Limb (tissue), 2 donors: ENCODE results near the gene MNAT1.
A peak's percentile ranks its signal among the peaks of the same experiment; 100 is the strongest.
"Not testable (repeated sequence)": the region's sequence is repeated elsewhere in the genome, so short reads cannot be mapped to it uniquely, and the experiment has no call there.

ENCODE experiments used
- DNase-seq, 2 donors: peaks; one replicate each; pipeline ENCODE4 v3.0.0-alpha.2; 2016; ENCODE audit errors: extremely low spot score in 2 of 2

MNAT1 gene

GRCh38 chr14:60738843-60739508, 4.4 kb downstream of the MNAT1 start:
- no peak for DNase-seq

DNA sequence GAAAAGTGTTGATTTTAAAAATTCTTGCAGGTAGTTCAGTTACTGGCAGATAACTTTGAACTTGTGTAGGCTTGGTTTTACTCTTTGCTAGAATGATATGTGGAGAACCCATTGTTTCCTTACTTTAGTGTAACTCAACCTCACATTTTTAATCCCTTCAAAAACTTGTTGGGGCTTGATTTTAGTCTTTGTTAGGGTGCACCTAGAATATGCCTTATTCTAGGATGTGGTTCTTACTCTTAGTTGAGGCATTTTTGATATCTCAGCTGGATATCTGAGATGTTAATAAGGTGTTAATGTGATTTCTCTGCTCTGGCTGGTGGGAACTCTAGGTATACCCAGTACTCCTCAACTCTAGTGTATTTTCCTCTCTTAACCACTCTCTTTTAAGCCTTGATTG, 10.0 kb downstream of the MNAT1 start:
- no peak for DNase-seq

DNA sequence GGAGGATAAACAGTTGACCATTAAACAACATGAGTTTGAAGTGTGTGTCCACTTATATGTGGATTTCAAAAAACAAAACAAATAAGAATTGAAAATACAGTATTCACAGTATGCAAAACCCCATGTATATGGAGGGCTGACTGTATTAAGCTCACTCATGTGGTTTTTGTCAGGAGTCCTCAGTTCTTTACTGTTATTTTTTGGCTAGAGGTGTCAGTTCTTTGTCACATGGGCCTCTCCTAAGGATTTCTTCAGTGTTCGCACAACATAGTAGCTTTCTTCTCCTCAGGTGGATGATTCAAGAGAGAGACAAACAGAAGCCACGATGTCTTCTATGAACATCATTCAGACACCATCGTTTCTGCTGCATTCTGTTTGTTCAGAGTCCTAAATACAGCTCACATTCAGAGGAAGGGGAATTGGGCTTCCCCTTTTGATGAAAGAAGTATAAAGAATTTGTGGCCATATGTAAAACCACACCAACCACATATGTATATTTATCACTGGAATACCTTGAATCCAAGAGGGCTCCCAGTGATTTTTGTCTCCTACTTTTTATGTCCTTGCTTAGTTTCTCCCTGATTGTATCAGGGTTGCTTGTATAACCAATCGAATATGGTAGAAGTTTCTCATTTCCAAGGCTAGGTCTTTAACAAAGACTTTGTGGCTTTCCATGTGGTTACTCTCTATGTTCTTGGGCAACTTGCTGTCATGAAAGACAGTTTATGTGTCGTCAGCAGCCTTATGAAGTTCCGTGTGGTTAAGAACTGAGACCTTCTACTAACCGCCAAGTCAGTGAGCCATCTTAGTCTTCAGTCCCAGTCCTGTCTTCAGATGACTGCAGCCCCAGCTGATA, 18.9 kb downstream of the MNAT1 start:
- DNase-seq, result no peak

DNA sequence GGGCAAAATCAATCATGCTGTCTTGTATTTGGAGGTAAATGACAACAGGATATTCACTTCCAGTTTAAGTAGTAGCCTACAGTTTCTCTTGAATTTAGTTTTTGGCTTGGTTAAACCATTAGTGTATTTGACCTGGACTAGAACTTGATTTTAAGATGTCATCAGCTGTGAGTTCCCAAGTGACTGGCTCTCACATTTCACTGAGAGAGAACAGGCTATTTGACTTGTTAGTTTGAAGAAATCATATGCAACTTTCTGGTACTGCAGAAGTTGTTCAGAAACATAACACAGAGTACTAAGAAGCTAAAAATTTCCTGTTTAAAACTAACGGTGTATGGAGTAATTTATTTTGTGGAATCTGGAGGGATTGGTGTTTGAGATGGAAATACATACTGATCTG, 22.3 kb downstream of the MNAT1 start:
- no peak for DNase-seq

GRCh38 chr14:60757567-60758002, 23.0 kb downstream of the MNAT1 start:
- peak in 1 of 2 donors; percentile 26 for DNase-seq

DNA sequence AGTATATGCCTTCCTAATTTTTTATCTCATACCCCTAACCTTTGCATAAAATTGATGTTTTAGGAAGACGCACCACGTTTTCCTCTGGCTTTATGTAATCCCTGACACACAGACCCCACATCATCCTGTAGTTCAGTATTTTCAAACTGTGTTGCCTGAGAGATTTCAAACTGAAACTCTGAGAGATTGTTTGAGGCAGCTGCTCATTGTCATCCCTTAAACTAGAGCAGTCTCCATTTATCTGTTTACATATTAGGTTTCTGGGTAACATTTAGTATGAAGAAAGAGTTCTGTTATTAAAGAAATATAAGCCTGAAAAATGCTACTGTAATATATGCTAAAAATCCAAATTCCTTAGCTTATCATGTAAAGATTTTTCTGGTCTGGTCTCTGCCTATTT, 24.3 kb downstream of the MNAT1 start:
- DNase-seq, result peak in 1 of 2 donors; percentile 51

DNA sequence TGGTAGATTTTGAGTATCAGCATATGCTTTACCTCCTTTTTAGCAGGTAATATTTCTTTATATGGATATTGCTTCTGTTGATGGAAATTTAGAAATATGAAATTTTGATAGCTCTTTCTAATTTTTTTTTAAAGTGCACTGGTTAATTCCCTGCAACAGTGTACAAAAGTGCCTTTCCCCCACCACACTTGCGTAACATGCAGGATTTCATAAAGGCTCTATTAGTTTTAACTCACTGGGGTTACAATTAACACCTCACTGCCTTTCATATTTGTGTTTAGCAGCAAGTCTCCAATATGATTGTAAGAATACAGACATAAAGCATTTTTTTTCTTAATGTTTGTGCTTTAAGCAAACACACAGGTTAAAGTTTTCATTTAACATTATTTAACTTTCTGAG, 25.6 kb downstream of the MNAT1 start:
- DNase-seq, result no peak

DNA sequence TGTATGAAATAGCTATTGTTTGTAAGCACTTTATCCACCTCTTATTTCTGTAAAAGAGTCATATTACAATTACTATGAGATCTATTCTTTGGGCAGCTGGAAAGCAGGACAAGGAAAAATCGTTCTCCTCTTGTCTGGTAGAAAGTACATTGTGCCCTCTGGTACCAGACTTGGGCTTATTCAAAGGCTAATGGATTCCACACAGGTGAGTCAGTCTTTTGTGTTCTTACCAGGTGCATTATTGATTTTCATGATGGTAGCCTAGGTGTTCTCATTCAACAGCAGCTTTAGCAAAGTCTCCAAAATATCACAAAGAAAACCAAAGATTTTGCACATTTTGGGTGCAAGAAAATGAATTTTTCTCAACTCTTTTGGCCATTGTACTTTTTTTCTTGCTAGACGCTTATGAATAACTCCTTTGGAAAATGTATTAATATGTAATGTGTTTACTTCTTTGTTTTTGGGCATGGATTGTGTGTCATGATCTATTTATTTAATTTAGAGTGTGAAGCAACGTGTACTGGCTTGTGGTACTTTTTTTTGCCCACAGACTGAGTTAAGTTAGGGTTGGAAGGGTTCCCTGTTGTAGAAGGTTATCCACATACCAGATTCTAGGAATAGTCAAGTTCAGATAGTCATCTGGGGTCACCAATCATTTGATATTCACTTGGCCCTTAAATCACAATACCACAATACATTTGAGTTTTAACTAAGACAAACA, 26.2 kb downstream of the MNAT1 start:
- DNase-seq, result no peak

DNA sequence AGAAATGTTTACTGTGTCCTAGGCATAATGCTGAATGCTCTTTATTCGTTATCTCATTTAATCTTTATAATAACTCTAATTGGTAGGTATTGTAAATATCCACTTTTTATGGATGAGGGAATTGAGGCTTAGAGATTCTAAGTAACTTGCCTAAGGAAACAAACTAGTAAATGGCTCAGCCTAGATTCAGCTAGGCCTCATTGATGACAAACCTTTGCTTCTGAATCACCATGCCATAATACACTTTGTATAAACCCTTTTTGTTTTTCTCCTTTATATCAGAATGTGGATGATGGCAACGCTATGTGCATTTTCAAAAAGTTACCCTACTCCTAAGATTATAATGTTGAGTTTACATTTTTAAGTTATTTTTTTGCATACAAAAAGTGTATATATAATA, 34.0 kb downstream of the MNAT1 start:
- DNase-seq, result no peak

DNA sequence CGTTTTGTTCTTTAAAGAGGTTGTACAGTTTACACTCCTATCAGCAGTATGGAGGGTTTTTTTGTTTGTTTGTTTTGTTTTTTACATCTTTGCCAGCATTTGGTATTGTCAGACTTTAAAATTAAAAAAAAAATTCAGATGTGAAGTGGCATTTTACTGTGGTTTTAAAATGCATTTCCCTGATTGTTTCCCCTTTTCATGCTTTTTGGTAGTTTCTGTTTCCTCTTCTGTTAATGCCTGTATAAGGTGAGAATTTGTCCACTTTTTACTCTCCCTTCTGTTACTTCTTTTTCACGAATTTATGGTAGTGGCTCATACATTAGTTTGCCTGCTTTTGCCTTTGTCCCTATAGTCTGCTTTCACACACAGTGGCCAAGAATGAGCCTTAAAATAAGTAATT, 36.6 kb downstream of the MNAT1 start:
- DNase-seq, result no peak

DNA sequence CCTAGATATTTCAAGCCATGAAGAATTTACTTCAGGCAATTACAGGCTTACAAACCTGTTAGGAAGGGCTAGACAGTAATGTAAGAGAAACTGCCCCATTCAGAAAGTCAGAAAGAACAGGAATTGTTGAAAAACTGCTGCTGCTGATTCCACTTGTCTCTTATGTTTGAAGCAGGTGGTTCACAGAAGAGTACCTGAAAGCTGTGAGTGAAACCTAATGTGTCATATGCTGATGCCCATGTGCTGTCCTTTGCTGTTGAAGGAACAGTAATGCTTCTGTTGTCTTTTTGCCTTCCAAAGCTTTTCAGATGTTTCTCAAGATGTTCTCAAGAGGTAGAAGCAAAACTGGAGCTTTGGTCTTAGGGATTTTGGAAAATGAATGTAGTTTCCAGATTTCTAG, 39.0 kb downstream of the MNAT1 start:
- DNase-seq, result no peak

GRCh38 chr14:60775296-60775695, 40.7 kb downstream of the MNAT1 start:
- DNase-seq, result no peak

DNA sequence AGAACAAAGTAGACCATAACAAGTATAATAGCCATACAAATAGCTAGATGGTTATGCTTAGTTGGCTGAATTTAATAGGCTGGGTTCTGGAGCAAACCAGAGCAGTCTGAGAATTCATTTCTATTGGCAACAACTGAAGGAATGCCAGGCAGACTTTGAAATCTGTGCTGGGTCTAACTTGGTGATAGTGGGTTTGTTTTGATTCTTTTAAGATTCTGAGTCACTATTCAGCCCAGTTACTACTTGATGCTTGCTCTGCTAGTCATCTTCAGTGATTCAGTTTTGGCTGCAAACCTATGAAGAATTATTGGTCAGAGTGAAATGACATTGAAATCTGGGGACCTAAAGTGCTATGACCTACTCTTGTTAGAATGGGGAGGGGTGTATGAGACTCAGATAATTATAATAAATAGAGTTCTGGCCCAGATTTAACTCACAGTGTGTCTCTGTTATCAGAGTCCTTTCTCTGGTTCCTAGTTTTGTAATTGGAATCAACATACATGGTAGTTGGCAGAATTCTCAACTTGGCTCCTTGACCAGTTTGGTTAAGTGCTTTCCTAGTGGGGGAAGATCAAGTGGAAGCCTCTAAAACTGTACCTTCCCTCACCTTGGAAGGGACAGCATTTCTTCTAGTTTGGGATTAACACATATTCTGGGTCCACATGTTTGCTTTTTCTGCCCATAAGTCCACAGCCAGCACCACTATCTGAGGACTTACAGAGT, 43.5 kb downstream of the MNAT1 start:
- DNase-seq, result no peak

DNA sequence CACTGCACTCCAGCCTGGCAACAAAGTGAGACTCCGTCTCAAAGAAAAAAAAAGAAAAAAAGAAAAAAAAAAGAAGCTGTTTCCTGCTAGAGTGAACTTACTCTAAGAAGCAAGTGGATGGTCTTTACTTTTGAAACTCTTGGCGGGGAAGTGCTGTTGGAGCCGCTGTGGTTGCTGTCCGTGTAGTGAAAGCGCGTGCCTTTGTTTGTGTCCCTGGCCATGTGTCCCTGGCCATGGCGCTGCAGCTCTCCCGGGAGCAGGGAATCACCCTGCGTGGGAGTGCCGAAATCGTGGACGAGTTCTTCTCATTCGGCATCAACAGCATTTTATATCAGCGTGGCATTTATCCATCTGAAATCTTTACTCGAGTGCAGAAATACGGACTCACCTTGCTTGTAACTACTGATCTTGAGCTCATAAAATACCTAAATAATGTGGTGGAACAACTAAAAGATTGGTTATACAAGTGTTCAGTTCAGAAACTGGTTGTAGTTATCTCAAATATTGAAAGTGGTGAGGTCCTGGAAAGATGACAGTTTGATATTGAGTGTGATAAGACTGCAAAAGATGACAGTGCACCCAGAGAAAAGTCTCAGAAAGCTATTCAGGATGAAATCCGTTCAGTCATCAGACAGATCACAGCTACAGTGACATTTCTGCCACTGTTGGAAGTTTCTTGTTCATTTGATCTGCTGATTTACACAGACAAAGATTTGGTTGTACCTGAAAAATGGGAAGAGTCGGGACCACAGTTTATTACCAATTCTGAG, 45.4 kb downstream of the MNAT1 start:
- not testable (repeated sequence) for DNase-seq

DNA sequence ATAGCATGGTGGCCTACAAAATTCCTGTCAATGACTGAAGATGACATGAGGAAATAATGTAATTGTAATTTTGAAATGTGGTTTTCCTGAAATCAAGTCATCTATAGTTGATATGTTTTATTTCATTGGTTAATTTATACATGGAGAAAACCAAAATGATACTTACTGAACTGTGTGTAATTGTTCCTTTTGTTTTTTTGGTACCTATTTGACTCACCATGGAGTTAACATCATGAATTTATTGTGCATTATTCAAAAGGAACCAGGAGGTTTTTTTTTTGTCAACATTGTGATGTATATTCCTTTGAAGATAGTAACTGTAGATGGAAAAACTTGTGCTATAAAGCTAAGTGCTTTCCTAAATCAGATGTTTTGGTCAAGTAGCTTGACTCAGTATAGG, 46.0 kb downstream of the MNAT1 start:
- not testable (repeated sequence) for DNase-seq

- no peak for DNase-seq
Measured at GRCh38 chr14:60786905-60787304, 52.3 kb downstream of the MNAT1 start.

GRCh38 chr14:60789656-60790055, 55.1 kb downstream of the MNAT1 start:
- no peak for DNase-seq

DNA sequence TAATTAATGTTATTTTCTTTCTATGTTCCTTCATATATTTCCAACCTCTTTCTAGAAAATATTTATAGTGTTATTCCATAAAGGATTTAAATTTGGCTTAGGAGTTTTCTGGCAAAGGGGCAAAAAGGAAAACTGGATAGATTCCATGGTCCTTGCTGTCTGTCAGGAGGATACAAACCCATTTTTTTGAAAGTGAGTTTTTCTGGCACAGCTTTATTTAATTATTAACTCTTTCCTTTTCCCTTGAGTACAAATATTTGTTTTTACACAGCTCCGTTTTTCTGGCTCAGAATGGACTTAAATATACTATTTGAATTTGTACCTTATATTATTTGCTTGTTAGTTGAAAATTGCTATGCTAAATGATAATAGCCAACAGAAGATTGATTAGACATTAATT, 56.3 kb downstream of the MNAT1 start:
- DNase-seq, result no peak

- DNase-seq, result no peak
Measured at GRCh38 chr14:60796434-60796833, 61.9 kb downstream of the MNAT1 start.

- no peak for DNase-seq
Measured at GRCh38 chr14:60800409-60800808, 65.8 kb downstream of the MNAT1 start.

- no peak for DNase-seq
Measured at GRCh38 chr14:60803871-60804270, 69.3 kb downstream of the MNAT1 start.
